Measurements from ENCODE around the gene C2orf68. TPM values are rescaled to one million over a fixed set of nuclear protein-coding genes. Genes with fewer than 3 reads are reported as not detected.

Gene C2orf68
- total and polyA plus RNA-seq, 2 of the 13 experiments (the other 11 are each of a cell fraction or from before 2014, with no cell fraction given), result 47.1 to 77.4 TPM

DNA sequence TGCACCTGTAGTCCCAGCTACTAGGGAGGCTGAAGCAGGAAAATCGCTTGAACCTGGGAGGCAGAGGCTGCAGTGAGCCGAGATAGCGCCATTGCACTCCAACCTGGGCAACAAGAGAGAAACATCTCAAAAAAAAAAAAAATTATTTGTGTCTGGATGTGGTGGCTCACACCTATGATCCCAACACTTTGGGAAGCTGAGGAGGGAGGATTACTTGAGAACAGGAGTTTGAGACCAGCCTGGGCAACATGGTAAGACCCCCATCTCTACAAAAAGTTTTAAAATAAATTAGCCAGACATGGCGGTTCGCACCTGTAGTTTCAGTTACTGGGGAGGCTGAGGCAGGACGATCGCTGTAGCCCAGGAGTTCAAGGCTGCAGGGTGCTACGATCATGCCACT, 36.1 kb downstream of the C2orf68 start (continued):
- TF ChIP-seq, protein P1, sequence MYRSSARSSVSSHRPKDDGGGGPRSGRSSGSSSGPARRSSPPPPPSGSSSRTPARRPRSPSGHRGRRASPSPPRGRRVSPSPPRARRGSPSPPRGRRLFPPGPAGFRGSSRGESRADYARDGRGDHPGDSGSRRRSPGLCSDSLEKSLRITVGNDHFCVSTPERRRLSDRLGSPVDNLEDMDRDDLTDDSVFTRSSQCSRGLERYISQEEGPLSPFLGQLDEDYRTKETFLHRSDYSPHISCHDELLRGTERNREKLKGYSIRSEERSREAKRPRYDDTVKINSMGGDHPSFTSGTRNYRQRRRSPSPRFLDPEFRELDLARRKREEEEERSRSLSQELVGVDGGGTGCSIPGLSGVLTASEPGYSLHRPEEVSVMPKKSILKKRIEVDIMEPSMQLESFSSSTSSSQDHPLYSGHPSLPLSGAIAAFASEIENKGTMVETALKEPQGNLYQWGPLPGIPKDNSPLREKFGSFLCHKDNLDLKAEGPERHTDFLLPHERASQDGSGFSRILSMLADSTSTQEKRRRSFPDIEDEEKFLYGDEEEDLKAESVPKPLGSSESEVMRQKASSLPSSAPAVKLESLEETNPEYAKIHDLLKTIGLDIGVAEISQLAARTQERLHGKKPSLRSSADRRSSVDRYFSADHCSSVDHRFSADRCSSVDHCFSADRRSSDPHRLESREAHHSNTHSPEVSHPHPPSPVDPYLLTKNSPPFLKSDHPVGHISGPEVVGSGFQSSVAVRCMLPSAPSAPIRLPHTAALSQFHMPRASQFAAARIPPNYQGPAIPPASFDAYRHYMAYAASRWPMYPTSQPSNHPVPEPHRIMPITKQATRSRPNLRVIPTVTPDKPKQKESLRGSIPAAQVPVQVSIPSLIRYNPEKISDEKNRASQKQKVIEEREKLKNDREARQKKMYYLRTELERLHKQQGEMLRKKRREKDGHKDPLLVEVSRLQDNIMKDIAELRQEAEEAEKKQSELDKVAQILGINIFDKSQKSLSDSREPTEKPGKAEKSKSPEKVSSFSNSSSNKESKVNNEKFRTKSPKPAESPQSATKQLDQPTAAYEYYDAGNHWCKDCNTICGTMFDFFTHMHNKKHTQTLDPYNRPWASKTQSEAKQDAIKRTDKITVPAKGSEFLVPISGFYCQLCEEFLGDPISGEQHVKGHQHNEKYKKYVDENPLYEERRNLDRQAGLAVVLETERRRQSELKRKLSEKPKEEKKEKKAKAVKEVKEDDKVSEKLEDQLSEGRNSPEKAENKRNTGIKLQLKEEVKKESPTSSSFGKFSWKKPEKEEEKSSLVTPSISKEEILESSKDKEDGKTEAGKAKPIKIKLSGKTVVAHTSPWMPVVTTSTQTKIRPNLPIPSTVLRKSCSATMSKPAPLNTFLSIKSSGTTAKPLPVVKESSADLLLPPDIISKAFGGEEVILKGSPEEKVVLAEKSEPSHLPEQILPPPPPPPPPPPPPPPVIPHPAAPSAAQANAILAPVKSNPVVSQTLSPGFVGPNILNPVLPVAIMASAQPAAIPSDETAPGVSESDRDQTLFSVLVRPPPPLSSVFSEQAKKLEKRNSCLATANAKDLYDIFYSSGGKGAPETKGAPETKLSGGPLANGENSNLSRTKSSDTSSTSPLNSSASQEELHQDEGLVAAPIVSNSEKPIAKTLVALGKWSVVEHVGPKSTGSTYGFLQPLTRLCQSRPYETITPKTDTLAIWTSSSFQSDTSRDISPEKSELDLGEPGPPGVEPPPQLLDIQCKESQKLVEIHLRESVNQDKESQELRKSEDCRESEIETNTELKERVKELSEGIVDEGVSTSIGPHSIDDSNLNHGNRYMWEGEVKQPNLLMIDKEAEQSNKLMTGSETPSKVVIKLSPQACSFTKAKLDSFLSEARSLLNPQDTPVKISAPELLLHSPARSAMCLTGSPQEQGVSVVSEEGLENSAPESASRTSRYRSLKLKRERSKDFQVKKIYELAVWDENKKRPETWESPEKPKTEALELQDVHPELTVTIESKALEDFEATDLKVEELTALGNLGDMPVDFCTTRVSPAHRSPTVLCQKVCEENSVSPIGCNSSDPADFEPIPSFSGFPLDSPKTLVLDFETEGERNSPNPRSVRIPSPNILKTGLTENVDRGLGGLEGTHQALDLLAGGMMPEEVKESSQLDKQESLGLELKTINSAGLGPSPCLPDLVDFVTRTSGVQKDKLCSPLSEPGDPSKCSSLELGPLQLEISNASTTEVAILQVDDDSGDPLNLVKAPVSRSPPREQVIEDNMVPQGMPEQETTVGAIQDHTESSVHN (CRISPR knock-in tag; IDR thresholded peaks at IDR 0.05), result no peak
- TF ChIP-seq PHB2 (IDR thresholded peaks at IDR 0.05; ENCODE audit: partially characterized antibody) (no peak), SALL1 (CRISPR knock-in tag; IDR thresholded peaks at IDR 0.05) (peak; percentile 45; the same call in 1 of the 2 replicates), ZNF746 (CRISPR knock-in tag; IDR thresholded peaks at IDR 0.05) (no peak), RARA (CRISPR knock-in tag; IDR thresholded peaks at IDR 0.05) (0 out of 2 replicates have a peak, but pooled peaks have one; percentile 18), ZNF850 (CRISPR knock-in tag; conservative IDR thresholded peaks at IDR 0.05) (0 out of 2 replicates have a peak, but pooled peaks have one; percentile 32), NONO (IDR thresholded peaks at IDR 0.05) (no peak), NONO (CRISPR knock-in tag; conservative IDR thresholded peaks at IDR 0.05) (no peak), PAWR (CRISPR knock-in tag; IDR thresholded peaks at IDR 0.05; ENCODE audit: borderline replicate concordance) (no peak), NR2F6 (IDR thresholded peaks at IDR 0.05) (no peak), NR2F6 (CRISPR knock-in tag; IDR thresholded peaks at IDR 0.05) (peak; percentile 11; the same call in 1 of the 2 replicates), RAD51 (IDR thresholded peaks at IDR 0.05; ENCODE audit: borderline replicate concordance) (no peak), KLF12 (CRISPR knock-in tag; IDR thresholded peaks at IDR 0.05; ENCODE audit: borderline replicate concordance) (0 out of 2 replicates have a peak, but pooled peaks have one; percentile 15), IKZF4 (CRISPR knock-in tag; IDR thresholded peaks at IDR 0.05; ENCODE audit: borderline replicate concordance, low read depth, not compliant biosample characterization) (no peak), HDAC1 (CRISPR knock-in tag; IDR thresholded peaks at IDR 0.05) (peak; percentile 50; the same call in 1 of the 2 replicates), MZF1 (CRISPR knock-in tag; IDR thresholded peaks at IDR 0.05; ENCODE audit: borderline replicate concordance) (no peak)
- TF ChIP-seq, protein P2, sequence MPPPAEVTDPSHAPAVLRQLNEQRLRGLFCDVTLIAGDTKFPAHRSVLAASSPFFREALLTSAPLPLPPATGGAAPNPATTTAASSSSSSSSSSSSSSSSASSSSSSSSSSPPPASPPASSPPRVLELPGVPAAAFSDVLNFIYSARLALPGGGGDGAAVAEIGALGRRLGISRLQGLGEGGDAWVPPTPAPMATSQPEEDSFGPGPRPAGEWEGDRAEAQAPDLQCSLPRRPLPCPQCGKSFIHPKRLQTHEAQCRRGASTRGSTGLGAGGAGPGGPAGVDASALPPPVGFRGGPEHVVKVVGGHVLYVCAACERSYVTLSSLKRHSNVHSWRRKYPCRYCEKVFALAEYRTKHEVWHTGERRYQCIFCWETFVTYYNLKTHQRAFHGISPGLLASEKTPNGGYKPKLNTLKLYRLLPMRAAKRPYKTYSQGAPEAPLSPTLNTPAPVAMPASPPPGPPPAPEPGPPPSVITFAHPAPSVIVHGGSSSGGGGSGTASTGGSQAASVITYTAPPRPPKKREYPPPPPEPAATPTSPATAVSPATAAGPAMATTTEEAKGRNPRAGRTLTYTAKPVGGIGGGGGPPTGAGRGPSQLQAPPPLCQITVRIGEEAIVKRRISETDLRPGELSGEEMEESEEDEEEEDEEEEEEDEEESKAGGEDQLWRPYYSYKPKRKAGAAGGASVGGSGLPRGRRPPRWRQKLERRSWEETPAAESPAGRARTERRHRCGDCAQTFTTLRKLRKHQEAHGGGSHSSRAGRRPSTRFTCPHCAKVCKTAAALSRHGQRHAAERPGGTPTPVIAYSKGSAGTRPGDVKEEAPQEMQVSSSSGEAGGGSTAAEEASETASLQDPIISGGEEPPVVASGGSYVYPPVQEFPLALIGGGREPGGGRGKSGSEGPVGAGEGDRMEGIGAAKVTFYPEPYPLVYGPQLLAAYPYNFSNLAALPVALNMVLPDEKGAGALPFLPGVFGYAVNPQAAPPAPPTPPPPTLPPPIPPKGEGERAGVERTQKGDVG (CRISPR knock-in tag; IDR thresholded peaks at IDR 0.05; ENCODE audit: borderline replicate concordance), result peak; percentile 59; the same call in 1 of the 2 replicates
- TF ChIP-seq, protein P3, sequence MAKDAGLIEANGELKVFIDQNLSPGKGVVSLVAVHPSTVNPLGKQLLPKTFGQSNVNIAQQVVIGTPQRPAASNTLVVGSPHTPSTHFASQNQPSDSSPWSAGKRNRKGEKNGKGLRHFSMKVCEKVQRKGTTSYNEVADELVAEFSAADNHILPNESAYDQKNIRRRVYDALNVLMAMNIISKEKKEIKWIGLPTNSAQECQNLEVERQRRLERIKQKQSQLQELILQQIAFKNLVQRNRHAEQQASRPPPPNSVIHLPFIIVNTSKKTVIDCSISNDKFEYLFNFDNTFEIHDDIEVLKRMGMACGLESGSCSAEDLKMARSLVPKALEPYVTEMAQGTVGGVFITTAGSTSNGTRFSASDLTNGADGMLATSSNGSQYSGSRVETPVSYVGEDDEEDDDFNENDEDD (CRISPR knock-in tag; IDR thresholded peaks at IDR 0.05; ENCODE audit: borderline replicate concordance), result no peak
